RWPE2 (cell line): ENCODE data around the gene PCDHGA1.

Experiments used
- ATAC-seq: fragments of 200-7000 bp; cut with Tn5 transposase; 3 replicates; pipeline ENCODE4 v1.9.1; 2021; ENCODE audit warnings: low read depth
- DNase-seq: peaks from one replicate; pipeline ENCODE4 v3.0.0-alpha.2; 2020; ENCODE audit warnings: low spot score
- H3K27ac ChIP-seq: fragments of 450-650 bp; 2 replicates; pipeline ENCODE4 v1.5.1; 2017; ENCODE audit warnings: mild to moderate bottlenecking; ENCODE audit not compliant: poor library complexity, severe bottlenecking
- H3K27me3 ChIP-seq: fragments of 250-450 bp; sonication (Bioruptor Pico); 2 replicates; pipeline ENCODE4 v1.5.1; 2021; ENCODE audit warnings: mild to moderate bottlenecking, moderate library complexity; ENCODE audit not compliant: insufficient read depth, poor library complexity, severe bottlenecking
- H3K36me3 ChIP-seq: fragments of 250-450 bp; sonication (Bioruptor Pico); 2 replicates; pipeline ENCODE4 v1.5.1; 2020; ENCODE audit warnings: low read depth, mild to moderate bottlenecking, moderate library complexity
- H3K4me1 ChIP-seq: fragments of 250-450 bp; sonication (Bioruptor Pico); 2 replicates; pipeline ENCODE4 v1.5.1; 2021; ENCODE audit warnings: mild to moderate bottlenecking, moderate library complexity; ENCODE audit not compliant: insufficient read depth, poor library complexity, severe bottlenecking
- H3K4me3 ChIP-seq: fragments of 250-450 bp; sonication (Bioruptor Pico); 2 replicates; pipeline ENCODE4 v1.5.1; 2021; ENCODE audit warnings: mild to moderate bottlenecking, moderate library complexity; ENCODE audit not compliant: severe bottlenecking
- H3K9me3 ChIP-seq: fragments of 250-450 bp; sonication (Bioruptor Pico); 2 replicates; pipeline ENCODE4 v1.5.1; 2021; ENCODE audit warnings: mild to moderate bottlenecking, moderate library complexity; ENCODE audit not compliant: severe bottlenecking
- CTCF ChIP-seq: fragments of 450-650 bp; IDR thresholded peaks from one replicate; pipeline ENCODE4 v1.5.1; 2017; ENCODE audit warnings: mild to moderate bottlenecking, moderate library complexity; ENCODE audit not compliant: poor library complexity, severe bottlenecking

The PCDHGA1 gene

GRCh38 chr5:141465351-141465750, 135.0 kb downstream of the PCDHGA1 start:
- H3K9me3 ChIP-seq, result no peaks in the 10 kb centered on the region
- TF ChIP-seq CTCF, result no peak
- DNase-seq (no peak), ATAC-seq (no peak)
- no peaks in the 10 kb centered on the region for H3K36me3 ChIP-seq
- no peak overlapping the region for H3K4me3 ChIP-seq
- no peak overlapping the region for H3K27ac ChIP-seq
- H3K4me1 ChIP-seq, result no peaks in the 10 kb centered on the region
- H3K27me3 ChIP-seq, result no peaks in the 10 kb centered on the region

GRCh38 chr5:141475625-141476131, 145.4 kb downstream of the PCDHGA1 start, which contains the start of gene PCDHGC3:
TSS of gene PCDHGC3 (plus strand) at chr5:141475966. CDS start at chr5:141476117, 151 bp downstream.
- peak within 1 kb of the TSS; percentile 55 for H3K27ac ChIP-seq
- H3K36me3 ChIP-seq, result 0 out of 2 replicates have a peak, but pooled peaks cover 4% of the 10 kb centered on the region
- no peaks in the 10 kb centered on the region for H3K27me3 ChIP-seq
- TF ChIP-seq CTCF, result peak; percentile 86
- H3K4me1 ChIP-seq, result no peaks in the 10 kb centered on the region
- ATAC-seq (peak; percentile 96), DNase-seq (peak; percentile 95)
- H3K9me3 ChIP-seq, result peaks cover 3% of the 10 kb centered on the region
- peak within 1 kb of the TSS; percentile 40 for H3K4me3 ChIP-seq

GRCh38 chr5:141476132-141476911, 146.0 kb downstream of the PCDHGA1 start:
- H3K36me3 ChIP-seq, result 0 out of 2 replicates have a peak, but pooled peaks cover 4% of the 10 kb centered on the region
- peak; percentile 58 for ATAC-seq
- H3K9me3 ChIP-seq, result peaks cover 3% of the 10 kb centered on the region
- H3K27ac ChIP-seq, result peak overlapping the region; percentile 55
- peak overlapping the region; percentile 40 for H3K4me3 ChIP-seq
- no peaks in the 10 kb centered on the region for H3K27me3 ChIP-seq
- H3K4me1 ChIP-seq, result no peaks in the 10 kb centered on the region
- no peak for DNase-seq
- no peak for TF ChIP-seq CTCF

- Histone ChIP-seq H3K27me3 (no peaks in the 10 kb centered on the region), H3K36me3 (0 out of 2 replicates have a peak, but pooled peaks cover 4% of the 10 kb centered on the region), H3K4me1 (no peaks in the 10 kb centered on the region), H3K27ac (no peak overlapping the region), H3K4me3 (peak overlapping the region; percentile 40), H3K9me3 (peaks cover 3% of the 10 kb centered on the region)
- ATAC-seq (no peak), DNase-seq (no peak)
- no peak for TF ChIP-seq CTCF
Observed at GRCh38 chr5:141477044-141477575, 146.8 kb downstream of the PCDHGA1 start.
